HG03342 (cell line): Measurements from ENCODE around the gene CLCF1.
"Not testable (repeated sequence)": the region's sequence is repeated elsewhere in the genome, so short reads cannot be mapped to it uniquely, and the experiment has no call there.

ENCODE experiments used
- ATAC-seq: cut with Tn5 transposase; IDR thresholded peaks from one replicate; pipeline ENCODE4 v1.9.1; 2021; ENCODE audit warnings: mild to moderate bottlenecking, moderate library complexity; ENCODE audit not compliant: unreplicated experiment

The CLCF1 gene

GRCh38 chr11:67409261-67409666 lies 35.9 kb upstream of the CLCF1 start:
- no peak for ATAC-seq

- ATAC-seq, result no peak
Observed at GRCh38 chr11:67408437-67409200, 35.2 kb upstream of the CLCF1 start.

GRCh38 chr11:67407688-67408163 lies 34.3 kb upstream of the CLCF1 start:
- no peak for ATAC-seq

DNA sequence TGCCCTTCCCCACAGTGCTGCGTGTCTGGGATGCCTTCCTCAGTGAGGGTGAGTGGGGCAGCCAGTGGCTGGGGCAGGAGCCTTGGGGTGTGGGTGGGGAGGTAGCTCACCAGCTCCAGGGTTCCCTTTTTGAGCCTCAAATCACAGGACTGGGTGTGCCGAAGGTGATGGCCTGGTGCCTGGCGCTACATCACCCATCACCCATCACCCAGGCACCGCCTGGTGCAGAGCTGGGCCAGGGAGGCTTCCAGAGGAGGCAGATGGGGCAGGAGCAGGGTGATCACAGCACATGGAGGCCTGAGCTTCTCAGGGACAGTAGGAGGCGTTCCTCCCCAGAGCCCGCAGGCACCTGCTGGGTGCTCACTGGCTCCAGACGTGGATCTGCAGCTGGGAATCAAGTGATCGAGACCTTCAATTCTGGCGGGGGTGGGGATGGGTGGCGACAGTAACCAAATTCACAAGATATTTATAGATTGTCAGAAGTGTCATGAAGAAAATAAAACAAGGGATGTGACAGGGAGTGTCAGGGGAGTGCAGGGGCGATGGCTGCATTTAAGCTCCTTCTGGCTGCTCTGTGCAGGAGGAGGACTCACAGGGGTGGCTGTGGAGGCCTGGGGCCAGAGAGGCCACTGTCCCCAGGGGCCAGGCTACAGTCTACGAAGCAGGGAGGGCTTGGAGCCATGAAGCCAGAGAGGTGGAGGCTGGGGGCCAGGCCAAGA lies 33.7 kb upstream of the CLCF1 start:
- no peak for ATAC-seq

DNA sequence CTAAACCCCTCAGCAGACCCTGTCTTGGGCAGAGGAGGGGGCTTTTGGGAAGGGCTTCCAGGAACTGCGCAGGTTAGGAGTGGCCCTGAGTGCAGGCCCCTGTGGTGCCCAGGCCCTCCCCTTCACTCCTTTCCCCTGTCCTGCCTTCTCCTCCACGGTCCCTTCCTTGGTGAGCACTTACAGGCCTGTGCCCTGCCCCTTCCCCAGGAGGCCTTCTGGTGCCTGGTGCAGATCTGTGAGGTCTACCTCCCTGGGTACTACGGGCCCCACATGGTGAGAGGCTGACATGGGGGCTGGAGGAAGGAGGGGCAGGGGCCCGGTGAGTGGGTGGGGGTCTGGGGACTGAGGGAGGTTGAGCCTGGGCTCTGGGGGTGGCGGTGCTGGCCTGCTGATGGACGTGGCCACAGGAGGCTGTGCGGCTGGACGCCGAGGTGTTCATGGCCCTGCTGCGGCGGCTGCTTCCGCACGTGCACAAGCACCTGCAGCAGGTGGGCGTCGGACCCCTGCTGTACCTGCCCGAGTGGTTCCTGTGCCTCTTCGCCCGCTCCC lies 33.1 kb upstream of the CLCF1 start:
- ATAC-seq, result no peak

GRCh38 chr11:67405688-67406339 lies 32.4 kb upstream of the CLCF1 start:
- no peak for ATAC-seq

DNA sequence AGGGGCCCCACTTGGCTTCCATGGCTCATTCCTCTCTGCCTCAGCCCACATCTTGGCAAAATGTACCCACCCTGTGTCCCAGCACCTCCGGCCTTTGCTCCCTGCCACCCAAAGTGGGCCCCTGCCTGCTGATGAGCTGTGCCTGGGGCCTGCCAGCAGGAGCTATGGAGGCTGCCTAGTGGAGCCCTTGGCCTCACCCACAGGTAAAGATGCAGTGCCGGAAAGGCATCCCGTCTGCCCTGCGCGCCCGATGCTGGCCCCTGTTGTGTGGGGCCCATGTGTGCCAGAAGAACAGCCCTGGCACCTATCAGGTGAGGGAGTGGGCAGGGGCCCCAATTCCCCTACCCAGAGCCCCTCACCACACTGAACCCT lies 31.8 kb upstream of the CLCF1 start:
- ATAC-seq, result no peak

- no peak for ATAC-seq
Observed at GRCh38 chr11:67404515-67405195, 31.3 kb upstream of the CLCF1 start.

DNA sequence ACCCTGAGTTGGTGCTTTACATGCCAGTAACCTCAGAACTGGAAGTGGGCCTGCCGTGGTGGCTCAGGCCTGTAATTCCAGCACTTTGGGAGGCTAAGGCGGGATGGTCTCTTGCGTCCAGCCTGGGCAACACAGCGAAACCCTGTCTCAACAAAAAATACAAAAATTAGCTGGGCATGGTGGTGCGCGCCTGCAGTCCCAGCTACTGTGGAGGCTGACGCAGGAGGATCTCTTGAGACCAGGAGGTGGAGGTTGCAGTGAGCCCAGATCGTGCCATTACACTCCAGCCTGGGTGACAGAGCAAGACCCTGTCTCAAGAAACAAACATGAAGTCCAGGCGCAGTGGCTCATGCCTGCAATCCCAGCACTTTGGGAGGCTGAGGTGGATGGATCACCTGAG lies 29.7 kb upstream of the CLCF1 start:
- ATAC-seq, result not testable (repeated sequence)

- not testable (repeated sequence) for ATAC-seq
Observed at GRCh38 chr11:67402192-67402839, 28.9 kb upstream of the CLCF1 start.

DNA sequence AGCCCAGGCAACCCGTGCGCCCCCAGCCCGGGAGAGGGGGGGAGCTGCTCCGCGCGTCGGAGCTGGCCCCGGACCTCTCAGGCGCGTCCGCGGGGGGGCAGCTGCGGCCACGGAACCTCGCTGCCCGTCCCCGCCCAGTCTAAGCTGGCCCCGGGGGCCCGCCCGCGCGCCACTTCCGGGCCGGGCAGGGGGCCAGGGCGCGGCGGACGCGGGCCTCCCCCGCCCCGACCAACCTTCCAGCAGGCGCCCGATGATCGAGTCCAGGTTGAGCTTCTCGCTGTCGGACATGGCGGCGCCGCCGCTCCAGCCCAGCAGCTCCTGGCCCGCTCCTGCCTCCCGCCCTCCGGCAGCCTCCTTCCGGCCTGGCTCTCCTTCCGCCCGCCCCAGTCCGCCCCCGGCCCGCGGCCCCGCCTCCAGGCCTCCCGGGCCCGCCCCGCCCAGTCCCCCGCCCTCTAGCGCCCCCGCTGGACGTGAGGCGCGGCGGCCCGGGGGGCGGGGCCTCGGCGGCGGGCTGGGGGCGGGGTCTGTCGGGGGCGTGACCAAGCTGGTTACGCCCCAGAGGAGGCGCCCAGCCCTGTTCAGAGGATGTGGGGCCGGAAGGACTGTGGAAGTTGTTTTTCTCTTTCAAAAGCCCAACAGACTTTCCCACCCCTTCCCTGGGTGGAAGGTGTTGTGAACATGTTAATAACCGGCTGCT lies 28.2 kb upstream of the CLCF1 start, which contains the start of gene PPP1CA:
Gene PPP1CA (minus strand): TSS at position 364 of the 697 bp plus-strand sequence. CDS start 76 bp downstream, at position 288.
- ATAC-seq, result peak; percentile 57

DNA sequence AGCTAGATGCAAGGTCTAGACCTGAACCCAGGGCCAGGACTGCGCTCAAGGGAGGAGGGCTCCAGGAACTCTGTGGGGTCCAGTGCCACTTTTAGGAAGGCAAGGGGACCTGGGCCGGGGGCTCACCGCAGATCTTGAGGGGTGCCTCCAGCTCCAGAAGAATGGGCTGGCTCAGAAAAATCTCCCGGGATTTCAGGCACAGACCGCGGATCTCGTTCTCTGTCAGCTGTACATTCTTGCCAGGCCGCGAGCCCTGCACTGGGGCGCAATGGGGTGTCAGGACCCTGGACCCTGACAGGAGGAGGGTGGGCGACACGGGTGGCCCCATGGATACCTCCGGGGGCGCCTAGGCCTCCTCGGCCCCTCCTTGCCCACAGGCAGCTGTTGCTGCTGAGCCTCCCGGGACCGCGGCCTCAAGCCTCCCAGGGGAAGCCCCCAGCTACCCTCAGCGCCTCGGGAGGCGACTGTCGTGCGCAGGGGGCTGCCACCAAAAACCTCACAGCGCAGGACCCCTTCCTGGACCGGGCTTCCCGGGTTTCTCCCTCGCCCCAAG lies 27.6 kb upstream of the CLCF1 start:
- peak; percentile 19 for ATAC-seq

- no peak for ATAC-seq
Observed at GRCh38 chr11:67400251-67400941, 27.0 kb upstream of the CLCF1 start.

- ATAC-seq, result no peak
Observed at GRCh38 chr11:67398661-67399563, 25.5 kb upstream of the CLCF1 start.

DNA sequence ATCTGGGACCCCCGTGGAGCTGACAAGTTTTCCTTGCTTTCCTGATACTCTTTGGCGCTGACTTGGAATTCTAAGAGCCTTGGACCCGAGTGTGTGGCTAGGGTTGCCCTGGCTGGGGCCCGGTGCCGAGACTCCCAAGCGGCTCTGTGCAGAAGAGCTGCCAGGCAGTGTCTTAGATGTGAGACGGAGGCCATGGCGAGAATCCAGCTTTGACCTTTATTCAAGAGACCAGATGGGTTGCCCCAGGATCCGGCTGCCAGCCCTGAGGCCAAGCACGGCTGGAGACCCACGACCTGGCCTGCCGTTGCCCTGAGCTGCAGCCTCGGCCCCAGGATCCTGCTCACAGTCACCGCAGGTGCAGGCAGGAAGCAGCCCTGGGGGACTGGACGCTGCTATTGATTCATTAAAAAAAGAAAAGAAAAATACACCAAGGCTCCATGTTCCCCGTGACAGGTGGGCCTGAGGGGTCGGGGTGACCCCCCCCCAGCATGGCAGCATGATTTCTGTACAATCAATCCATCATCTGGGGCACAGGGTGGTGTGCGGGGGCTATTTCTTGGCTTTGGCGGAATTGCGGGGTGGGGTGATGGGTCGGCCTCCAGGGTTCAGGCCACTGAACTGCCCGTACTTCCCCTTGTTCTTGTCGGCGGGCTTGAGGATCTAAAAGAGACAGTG lies 24.7 kb upstream of the CLCF1 start:
- no peak for ATAC-seq

GRCh38 chr11:67397536-67397935 lies 24.1 kb upstream of the CLCF1 start:
- no peak for ATAC-seq
